ENCODE measurements around the gene PCDH12. TPM values are rescaled to one million over a fixed set of nuclear protein-coding genes. Genes with fewer than 3 reads are reported as not detected.

The PCDH12 gene
- total RNA-seq, 1 experiment from 2014 or later, result not detected

DNA sequence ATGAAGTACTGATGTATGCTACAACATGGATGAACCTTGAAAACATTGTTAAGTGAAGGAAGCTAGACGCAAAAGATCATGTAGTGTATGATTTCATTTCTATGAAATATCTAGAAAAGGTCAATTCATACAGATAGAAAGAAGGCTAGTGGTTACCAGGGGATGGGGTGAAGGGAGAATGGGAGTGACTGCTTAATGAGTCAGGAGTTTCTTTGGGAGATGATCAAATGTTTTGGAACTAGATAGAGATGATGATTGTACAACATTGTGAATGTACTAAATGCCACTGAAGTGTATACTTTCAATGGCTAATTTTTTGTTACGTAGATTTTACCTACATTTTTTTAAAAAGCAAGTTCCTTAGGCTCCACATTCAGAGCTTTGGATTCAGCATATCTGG, 49.2 kb downstream of the PCDH12 start:
- Histone ChIP-seq H3K27me3 (ENCODE audit: control insufficient read depth, insufficient read depth, low read length) (no peaks in the 10 kb centered on the region), H3K27ac (ENCODE audit: low read length) (no peak overlapping the region), H3K9me3 (ENCODE audit: control insufficient read depth, insufficient read depth, low read depth, low read length) (no peaks in the 10 kb centered on the region), H3K4me3 (ENCODE audit: low read depth in 2 of 2, low read length in 2 of 2) (no peak overlapping the region), H3K4me1 (ENCODE audit: control insufficient read depth, insufficient read depth, low read length) (0 out of 2 replicates have a peak, but pooled peaks cover 1% of the 10 kb centered on the region), H3K36me3 (ENCODE audit: control insufficient read depth, insufficient read depth, low read length) (no peaks in the 10 kb centered on the region)
- CTCF ChIA-PET, result no interaction called here
- POLR2A ChIA-PET, result interaction anchor here (0.6 kb wide), 1 partner anchor 130 kb away, joined by 4 read pairs; no protein-coding TSS in a partner anchor
- intact Hi-C loops (cut with micrococcal nuclease; ENCODE audit: unreplicated experiment) (no loop called here), in situ Hi-C loops (cut with HindIII; ENCODE audit: low pct_unique_long_range_greater_than_20kb, low sequenced_read_pairs) (no loop called here)
- TF ChIP-seq, protein P1, sequence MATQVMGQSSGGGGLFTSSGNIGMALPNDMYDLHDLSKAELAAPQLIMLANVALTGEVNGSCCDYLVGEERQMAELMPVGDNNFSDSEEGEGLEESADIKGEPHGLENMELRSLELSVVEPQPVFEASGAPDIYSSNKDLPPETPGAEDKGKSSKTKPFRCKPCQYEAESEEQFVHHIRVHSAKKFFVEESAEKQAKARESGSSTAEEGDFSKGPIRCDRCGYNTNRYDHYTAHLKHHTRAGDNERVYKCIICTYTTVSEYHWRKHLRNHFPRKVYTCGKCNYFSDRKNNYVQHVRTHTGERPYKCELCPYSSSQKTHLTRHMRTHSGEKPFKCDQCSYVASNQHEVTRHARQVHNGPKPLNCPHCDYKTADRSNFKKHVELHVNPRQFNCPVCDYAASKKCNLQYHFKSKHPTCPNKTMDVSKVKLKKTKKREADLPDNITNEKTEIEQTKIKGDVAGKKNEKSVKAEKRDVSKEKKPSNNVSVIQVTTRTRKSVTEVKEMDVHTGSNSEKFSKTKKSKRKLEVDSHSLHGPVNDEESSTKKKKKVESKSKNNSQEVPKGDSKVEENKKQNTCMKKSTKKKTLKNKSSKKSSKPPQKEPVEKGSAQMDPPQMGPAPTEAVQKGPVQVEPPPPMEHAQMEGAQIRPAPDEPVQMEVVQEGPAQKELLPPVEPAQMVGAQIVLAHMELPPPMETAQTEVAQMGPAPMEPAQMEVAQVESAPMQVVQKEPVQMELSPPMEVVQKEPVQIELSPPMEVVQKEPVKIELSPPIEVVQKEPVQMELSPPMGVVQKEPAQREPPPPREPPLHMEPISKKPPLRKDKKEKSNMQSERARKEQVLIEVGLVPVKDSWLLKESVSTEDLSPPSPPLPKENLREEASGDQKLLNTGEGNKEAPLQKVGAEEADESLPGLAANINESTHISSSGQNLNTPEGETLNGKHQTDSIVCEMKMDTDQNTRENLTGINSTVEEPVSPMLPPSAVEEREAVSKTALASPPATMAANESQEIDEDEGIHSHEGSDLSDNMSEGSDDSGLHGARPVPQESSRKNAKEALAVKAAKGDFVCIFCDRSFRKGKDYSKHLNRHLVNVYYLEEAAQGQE (IDR thresholded peaks at IDR 0.05; ENCODE audit: insufficient read depth in 1 of 2, low read depth in 2 of 2, low read length in 1 of 2), result no peak
- no peak for TF ChIP-seq SIN3A (IDR thresholded peaks at IDR 0.05; ENCODE audit: borderline replicate concordance, insufficient read depth, low read depth, low read length)
- no TSS peak for BruUV-seq (replicated peaks)
- DNase-seq (ENCODE audit: low read depth, low spot score) (no peak), ATAC-seq (no peak)

DNA sequence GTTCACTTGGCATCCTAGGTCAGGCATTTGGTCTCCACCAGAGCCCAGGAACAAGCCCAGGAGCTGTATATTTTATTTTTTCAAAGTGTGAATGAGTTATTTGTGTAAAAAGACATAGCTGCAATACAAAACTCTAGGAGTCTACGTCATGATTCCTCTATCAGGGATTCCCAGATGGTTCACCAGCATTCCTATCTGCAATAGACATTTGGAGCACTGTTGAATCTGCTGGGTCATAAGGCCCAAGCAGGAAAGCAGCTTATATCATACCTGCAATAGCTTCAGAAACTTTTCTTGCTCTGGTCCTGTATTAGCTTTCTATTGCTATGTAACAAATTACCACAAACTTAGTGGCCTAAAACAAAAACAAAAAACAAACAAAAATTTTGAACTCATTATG, 51.0 kb downstream of the PCDH12 start:
- POLR2A ChIA-PET, result interaction anchor here (0.7 kb wide), 1 partner anchor 270 kb away, joined by 19 read pairs; the partner anchor contains the start of genes HDAC3 and RELL2
- no TSS peak for BruUV-seq (replicated peaks)

More for the DNA sequence above, 51.0 kb downstream of the PCDH12 start:
- ATAC-seq, result no peak
- H3K4me1 ChIP-seq (ENCODE audit: control insufficient read depth, insufficient read depth, low read length), result no peaks in the 10 kb centered on the region
- TF ChIP-seq, protein P2, sequence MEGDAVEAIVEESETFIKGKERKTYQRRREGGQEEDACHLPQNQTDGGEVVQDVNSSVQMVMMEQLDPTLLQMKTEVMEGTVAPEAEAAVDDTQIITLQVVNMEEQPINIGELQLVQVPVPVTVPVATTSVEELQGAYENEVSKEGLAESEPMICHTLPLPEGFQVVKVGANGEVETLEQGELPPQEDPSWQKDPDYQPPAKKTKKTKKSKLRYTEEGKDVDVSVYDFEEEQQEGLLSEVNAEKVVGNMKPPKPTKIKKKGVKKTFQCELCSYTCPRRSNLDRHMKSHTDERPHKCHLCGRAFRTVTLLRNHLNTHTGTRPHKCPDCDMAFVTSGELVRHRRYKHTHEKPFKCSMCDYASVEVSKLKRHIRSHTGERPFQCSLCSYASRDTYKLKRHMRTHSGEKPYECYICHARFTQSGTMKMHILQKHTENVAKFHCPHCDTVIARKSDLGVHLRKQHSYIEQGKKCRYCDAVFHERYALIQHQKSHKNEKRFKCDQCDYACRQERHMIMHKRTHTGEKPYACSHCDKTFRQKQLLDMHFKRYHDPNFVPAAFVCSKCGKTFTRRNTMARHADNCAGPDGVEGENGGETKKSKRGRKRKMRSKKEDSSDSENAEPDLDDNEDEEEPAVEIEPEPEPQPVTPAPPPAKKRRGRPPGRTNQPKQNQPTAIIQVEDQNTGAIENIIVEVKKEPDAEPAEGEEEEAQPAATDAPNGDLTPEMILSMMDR (IDR thresholded peaks at IDR 0.05), result no peak
- TF ChIP-seq, protein P1 (IDR thresholded peaks at IDR 0.05; ENCODE audit: insufficient read depth in 1 of 2, low read depth in 2 of 2, low read length in 1 of 2), result no peak
- TF ChIP-seq POLR2AphosphoS5 (IDR thresholded peaks at IDR 0.05; ENCODE audit: low read depth, low read length) (no peak), TCF7L2 (IDR thresholded peaks at IDR 0.05; ENCODE audit: low read depth, low read length) (no peak), SIN3A (IDR thresholded peaks at IDR 0.05; ENCODE audit: borderline replicate concordance, insufficient read depth, low read depth, low read length) (no peak)
- no peak for DNase-seq (ENCODE audit: low read depth, low spot score)
- no peak overlapping the region for H3K27ac ChIP-seq (ENCODE audit: low read length)
- in situ Hi-C loops (cut with HindIII; ENCODE audit: low pct_unique_long_range_greater_than_20kb, low sequenced_read_pairs), result no loop called here
- no peaks in the 10 kb centered on the region for H3K36me3 ChIP-seq (ENCODE audit: control insufficient read depth, insufficient read depth, low read length)
- H3K27me3 ChIP-seq (ENCODE audit: control insufficient read depth, insufficient read depth, low read length), result no peaks in the 10 kb centered on the region
- H3K4me3 ChIP-seq (ENCODE audit: low read depth in 2 of 2, low read length in 2 of 2), result no peak overlapping the region
- CTCF ChIA-PET, result interaction anchor here (0.8 to 1.3 kb wide), 2 partner anchors 51 to 54 kb away, joined by 3 to 5 read pairs; partner anchors contain the start of gene PCDH12
- no peaks in the 10 kb centered on the region for H3K9me3 ChIP-seq (ENCODE audit: control insufficient read depth, insufficient read depth, low read depth, low read length)
- intact Hi-C loops (cut with micrococcal nuclease; ENCODE audit: unreplicated experiment), result no loop called here

Measured in Panc1 (cell line).